ENCODE measurements around the gene GPC6. TPM values are rescaled to one million over a fixed set of nuclear protein-coding genes. Genes with fewer than 3 reads are reported as not detected.

GPC6 gene
- total RNA-seq, 2 experiments from 2014 or later, result not detected

- no peak overlapping the region for H2AFZ ChIP-seq (ENCODE audit: low read length)
- no peaks in the 10 kb centered on the region for H3K36me3 ChIP-seq (ENCODE audit: insufficient read depth, low read length)
- TF ChIP-seq EZH2phosphoT487 (IDR thresholded peaks at IDR 0.05; ENCODE audit: borderline replicate concordance, low read depth, low read length), result no peak
- TF ChIP-seq CTCF (conservative IDR thresholded peaks at IDR 0.05; ENCODE audit: low read length), result no peak
- no TSS peak for BruUV-seq (replicated peaks)
- no peaks in the 10 kb centered on the region for H4K20me1 ChIP-seq (ENCODE audit: insufficient read depth, low read length)
- H3K4me2 ChIP-seq (ENCODE audit: low read length), result no peak overlapping the region
- H3K4me1 ChIP-seq (ENCODE audit: insufficient read depth, low read length, poor library complexity, severe bottlenecking), result no peaks in the 10 kb centered on the region
- no peaks in the 10 kb centered on the region for H3K9me3 ChIP-seq (ENCODE audit: low read length)
- no peaks in the 10 kb centered on the region for H3K79me2 ChIP-seq (ENCODE audit: insufficient read depth, low read depth, low read length)
- no peak for DNase-seq (ENCODE audit: low spot score)
- H3K27ac ChIP-seq (ENCODE audit: low read depth, low read length, poor library complexity, severe bottlenecking), result no peak overlapping the region
- H3K9me2 ChIP-seq (ENCODE audit: insufficient read depth, low read length), result no peaks in the 10 kb centered on the region
- H3K4me3 ChIP-seq (ENCODE audit: low read depth, low read length, poor library complexity, severe bottlenecking), result no peak overlapping the region
- ChIA-PET CTCF (ENCODE audit: unreplicated experiment) (no interaction called here), POLR2A (no interaction called here)
- intact Hi-C loops (cut with micrococcal nuclease; ENCODE audit: unreplicated experiment), result no loop called here
These were observed 883.2 kb downstream of the GPC6 start for GRCh38 chr13:94109715-94110374.

DNA sequence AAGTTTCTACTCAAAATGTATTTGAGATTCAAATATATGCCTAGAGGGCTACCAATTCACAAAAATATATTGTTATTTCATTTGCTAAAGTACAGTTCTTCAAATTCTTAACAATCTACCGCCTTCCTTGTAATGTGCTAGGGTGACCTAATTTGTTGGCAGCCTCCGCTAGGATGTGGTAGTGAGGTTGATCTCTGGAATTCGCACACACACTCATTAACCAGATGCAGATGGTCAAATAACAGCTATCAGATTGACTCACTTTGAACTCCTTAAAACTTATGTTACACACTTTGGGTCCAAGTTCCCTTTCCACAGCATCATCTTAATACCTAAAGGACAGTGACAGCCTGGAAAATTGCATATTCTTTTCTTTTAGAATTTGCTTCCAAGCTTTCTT lies 885.6 kb downstream of the GPC6 start:
- BruUV-seq (replicated peaks), result no TSS peak

More for the DNA sequence above, 885.6 kb downstream of the GPC6 start:
- H2AFZ ChIP-seq (ENCODE audit: low read length), result no peak overlapping the region
- ChIA-PET CTCF (ENCODE audit: unreplicated experiment) (no interaction called here), POLR2A (no interaction called here)
- no peak for DNase-seq (ENCODE audit: low spot score)
- no peaks in the 10 kb centered on the region for H3K9me3 ChIP-seq (ENCODE audit: low read length)
- no peak overlapping the region for H3K27ac ChIP-seq (ENCODE audit: low read depth, low read length, poor library complexity, severe bottlenecking)
- intact Hi-C loops (cut with micrococcal nuclease; ENCODE audit: unreplicated experiment), result no loop called here
- no peaks in the 10 kb centered on the region for H4K20me1 ChIP-seq (ENCODE audit: insufficient read depth, low read length)
- H3K79me2 ChIP-seq (ENCODE audit: insufficient read depth, low read depth, low read length), result no peaks in the 10 kb centered on the region
- no peaks in the 10 kb centered on the region for H3K36me3 ChIP-seq (ENCODE audit: insufficient read depth, low read length)
- H3K9me2 ChIP-seq (ENCODE audit: insufficient read depth, low read length), result no peaks in the 10 kb centered on the region
- H3K4me2 ChIP-seq (ENCODE audit: low read length), result no peak overlapping the region
- TF ChIP-seq CTCF (conservative IDR thresholded peaks at IDR 0.05; ENCODE audit: low read length) (no peak), EZH2phosphoT487 (IDR thresholded peaks at IDR 0.05; ENCODE audit: borderline replicate concordance, low read depth, low read length) (no peak)
- H3K4me3 ChIP-seq (ENCODE audit: low read depth, low read length, poor library complexity, severe bottlenecking), result no peak overlapping the region
- H3K4me1 ChIP-seq (ENCODE audit: insufficient read depth, low read length, poor library complexity, severe bottlenecking), result no peaks in the 10 kb centered on the region

Measured in OCI-LY7 (cell line).